GM12864 (cell line): ENCODE measurements around the gene TSPYL1.
A peak's percentile ranks its signal among the peaks of the same experiment; 100 is the strongest.

ENCODE experiments used
- DNase-seq: peaks from one replicate; pipeline ENCODE4 v3.0.0-alpha.2; 2011; ENCODE audit warnings: low read depth
- H3K4me3 ChIP-seq: 2 replicates; pipeline ENCODE4 v1.5.1; 2011; ENCODE audit warnings: mild to moderate bottlenecking, low read depth, low read length, control low read depth
- TF ChIP-seq, protein P1 (sequence below): IDR thresholded peaks from 2 replicates; pipeline ENCODE4 v1.5.1; 2011; ENCODE audit warnings: low read depth, mild to moderate bottlenecking, moderate library complexity, low read length, control low read depth, inconsistent platforms; ENCODE audit errors: missing control alignments

Gene TSPYL1

DNA sequence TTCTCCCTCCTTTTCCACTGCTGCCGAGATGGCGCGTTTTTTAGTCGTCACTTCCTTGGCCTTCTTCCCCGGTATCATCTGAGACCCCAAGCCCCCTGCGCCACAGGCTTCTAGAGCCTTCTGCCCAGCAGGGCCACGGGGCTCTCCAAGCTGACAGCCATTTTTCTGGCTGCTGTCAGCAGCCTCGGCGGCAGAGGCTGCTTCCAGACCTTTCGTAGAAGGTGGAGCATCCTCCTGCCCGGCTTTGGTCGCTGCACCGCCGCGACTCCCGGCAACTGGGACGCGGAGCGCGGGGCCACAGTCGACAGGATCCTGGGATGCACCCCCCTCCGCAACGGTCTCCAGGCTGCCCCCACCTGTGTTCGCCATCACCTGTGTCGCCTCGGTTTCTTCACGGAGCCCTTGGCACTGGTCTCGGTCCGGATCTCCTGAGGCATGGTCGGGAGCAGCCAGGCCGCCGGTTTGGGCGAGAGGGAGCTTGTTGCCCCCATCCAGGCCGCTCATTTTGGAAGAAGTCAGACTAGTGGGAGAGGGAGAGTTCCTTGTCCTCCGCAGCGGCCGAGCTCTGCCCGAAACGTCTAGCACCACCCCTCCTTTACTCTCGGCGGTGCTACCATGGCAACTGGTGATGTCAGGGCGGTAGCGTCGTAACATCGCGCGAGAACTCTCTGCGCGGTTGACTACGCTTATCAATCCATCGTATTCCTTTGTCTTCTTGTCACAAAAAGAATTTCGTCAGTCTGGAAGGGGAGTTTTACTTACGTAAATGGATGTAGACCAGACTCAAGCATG, 26.0 kb downstream of the TSPYL1 start, which contains the start of gene TSPYL4:
TSPYL4 (minus strand) TSS at position 571 of the 792 bp plus-strand sequence; CDS start at position 504, 67 bp downstream.
- H3K4me3 ChIP-seq = peak within 1 kb of the TSS; percentile 71
- DNase-seq = peak; percentile 78
- TF ChIP-seq, protein P1, sequence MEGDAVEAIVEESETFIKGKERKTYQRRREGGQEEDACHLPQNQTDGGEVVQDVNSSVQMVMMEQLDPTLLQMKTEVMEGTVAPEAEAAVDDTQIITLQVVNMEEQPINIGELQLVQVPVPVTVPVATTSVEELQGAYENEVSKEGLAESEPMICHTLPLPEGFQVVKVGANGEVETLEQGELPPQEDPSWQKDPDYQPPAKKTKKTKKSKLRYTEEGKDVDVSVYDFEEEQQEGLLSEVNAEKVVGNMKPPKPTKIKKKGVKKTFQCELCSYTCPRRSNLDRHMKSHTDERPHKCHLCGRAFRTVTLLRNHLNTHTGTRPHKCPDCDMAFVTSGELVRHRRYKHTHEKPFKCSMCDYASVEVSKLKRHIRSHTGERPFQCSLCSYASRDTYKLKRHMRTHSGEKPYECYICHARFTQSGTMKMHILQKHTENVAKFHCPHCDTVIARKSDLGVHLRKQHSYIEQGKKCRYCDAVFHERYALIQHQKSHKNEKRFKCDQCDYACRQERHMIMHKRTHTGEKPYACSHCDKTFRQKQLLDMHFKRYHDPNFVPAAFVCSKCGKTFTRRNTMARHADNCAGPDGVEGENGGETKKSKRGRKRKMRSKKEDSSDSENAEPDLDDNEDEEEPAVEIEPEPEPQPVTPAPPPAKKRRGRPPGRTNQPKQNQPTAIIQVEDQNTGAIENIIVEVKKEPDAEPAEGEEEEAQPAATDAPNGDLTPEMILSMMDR = no peak

DNA sequence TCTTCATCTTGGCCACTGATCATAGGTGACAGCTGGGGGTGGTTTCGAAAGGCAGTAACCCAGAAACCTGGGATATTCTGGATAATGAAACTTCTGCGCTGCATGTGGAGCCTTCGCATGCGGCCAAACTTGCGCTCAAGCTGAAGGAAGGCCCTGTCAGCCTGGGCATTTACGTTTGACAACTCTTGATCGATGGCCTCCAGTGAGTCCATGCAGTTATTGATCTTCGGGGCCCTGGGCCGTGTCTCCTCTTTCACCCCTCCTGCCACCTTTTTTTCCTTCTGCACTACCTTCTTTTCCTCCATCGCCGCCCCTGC, 26.6 kb downstream of the TSPYL1 start:
- peak overlapping the region; percentile 71 for H3K4me3 ChIP-seq
- TF ChIP-seq, protein P1 = no peak
- DNase-seq = no peak

DNA sequence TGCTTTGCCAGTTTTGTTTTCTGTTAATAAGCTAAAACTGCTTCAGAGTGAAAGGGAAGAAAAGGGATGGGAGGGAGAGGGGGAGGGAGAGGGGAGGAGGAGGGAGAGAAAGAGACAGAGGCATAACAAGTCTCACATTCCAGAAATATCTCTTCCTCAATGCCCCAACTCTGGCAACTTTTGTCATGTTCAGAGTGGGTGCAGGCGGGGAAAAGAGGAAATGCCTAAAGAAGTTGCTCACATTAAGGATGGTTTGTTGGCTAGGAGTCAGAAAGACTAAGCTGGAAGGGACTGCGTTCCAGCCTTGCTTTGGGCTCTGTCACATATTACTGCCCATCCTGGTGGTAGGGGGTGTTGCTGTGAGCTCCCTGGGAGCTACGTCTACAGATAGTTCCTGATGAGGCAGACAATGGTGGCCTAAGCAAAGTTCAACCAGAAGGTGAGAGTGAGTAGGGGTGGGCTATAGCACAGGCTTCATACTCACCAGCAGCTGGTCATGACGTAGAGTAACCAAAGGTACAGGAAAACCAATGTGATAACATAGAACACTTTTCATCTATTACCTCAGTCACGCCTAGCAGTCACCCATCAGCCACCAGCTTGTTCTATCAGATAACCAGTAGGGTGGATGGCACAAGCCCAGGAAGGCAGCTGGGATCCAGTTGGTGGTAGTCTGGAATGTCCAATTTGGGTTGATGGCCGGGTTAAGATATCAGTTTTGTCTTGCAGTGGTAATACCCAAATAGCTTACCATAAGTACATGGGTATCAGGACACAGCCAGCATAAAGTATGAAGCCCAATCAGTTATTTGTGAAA, 28.0 kb downstream of the TSPYL1 start:
- TF ChIP-seq, protein P1 = no peak
- H3K4me3 ChIP-seq = no peak overlapping the region
- no peak for DNase-seq

DNA sequence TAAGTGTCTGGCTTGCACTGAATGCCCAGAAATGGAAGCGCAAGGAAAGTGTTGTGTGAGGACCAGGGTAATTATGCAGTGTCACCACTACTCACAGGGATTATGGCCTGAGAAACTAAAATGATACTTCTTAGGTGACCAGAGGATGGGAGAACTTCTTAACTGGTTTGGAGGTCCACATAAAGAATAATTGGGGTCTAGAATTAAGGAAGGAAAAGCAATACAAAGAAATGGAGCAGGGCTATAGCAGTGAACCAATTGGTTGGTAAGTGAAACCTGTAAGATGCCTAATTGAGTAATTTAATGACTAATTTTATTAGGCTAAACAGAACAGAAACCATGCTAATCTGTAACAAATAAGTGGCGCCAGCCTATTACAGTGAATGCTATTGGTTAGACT, 31.2 kb downstream of the TSPYL1 start:
- H3K4me3 ChIP-seq = no peak overlapping the region
- no peak for DNase-seq
- TF ChIP-seq, protein P1 = no peak

DNA sequence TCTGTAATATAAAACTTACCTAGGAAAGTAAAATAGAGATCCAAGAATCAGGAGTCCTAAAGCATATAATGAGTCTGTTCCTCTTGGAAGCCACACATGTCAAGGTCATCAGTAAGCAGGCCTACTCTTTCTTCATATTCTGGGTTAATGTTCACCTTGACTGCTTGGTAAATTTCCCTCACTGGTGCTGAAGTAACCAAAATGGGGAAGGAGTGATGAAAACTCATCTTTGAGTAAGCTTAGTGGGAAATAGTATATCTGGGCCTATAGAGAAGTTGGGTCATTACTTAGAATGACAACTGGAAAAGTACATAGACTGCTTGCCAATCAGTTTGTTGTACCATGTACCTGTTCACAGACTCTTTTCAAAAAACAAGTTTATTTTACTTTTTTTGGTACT, 32.4 kb downstream of the TSPYL1 start:
- no peak overlapping the region for H3K4me3 ChIP-seq
- TF ChIP-seq, protein P1 = no peak
- DNase-seq = no peak

DNA sequence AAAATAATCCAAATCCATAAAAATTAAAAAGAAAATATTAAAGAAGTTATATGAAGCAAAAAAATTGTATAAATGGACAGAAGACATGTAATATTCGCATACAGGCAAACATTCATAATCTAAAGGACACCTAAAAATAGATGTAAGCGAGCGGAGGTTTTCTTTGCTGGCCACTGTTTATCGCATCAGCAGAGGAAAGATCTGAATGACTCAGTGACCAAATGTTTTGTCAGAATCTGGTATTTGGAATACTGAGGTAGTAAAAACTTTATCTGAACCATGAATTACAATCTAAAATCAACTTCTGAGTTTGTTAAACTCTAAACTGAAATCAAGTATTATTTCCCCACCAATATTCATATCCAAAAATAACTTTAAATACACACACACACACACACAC, 33.6 kb downstream of the TSPYL1 start:
- TF ChIP-seq, protein P1 = no peak
- DNase-seq = no peak
- H3K4me3 ChIP-seq = no peak overlapping the region
